8988T (cell line): Measurements from ENCODE around the gene CLTCL1.

Experiments
- DNase-seq: peaks from one replicate; pipeline ENCODE4 v3.0.0; 2011

Gene CLTCL1

DNA sequence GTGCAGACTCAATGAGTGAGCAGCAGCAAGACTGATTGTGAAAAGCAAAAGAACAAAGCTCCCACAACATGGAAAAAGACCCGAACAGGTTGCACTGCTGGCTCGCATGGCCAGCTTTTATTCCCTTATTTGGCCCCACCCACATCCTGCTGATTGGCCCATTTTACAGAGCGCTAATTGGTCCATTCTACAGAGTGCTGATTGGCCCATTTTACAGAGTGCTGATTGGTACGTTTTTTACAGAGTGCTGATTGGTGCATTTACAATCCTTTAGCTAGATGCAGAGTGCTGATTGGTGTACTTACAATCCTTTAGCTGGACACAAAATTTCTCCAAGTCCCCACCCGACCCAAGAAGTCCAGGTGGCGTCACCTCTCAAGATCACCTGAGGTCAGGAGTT is 97.6 kb downstream of the CLTCL1 start:
- DNase-seq = no peak

DNA sequence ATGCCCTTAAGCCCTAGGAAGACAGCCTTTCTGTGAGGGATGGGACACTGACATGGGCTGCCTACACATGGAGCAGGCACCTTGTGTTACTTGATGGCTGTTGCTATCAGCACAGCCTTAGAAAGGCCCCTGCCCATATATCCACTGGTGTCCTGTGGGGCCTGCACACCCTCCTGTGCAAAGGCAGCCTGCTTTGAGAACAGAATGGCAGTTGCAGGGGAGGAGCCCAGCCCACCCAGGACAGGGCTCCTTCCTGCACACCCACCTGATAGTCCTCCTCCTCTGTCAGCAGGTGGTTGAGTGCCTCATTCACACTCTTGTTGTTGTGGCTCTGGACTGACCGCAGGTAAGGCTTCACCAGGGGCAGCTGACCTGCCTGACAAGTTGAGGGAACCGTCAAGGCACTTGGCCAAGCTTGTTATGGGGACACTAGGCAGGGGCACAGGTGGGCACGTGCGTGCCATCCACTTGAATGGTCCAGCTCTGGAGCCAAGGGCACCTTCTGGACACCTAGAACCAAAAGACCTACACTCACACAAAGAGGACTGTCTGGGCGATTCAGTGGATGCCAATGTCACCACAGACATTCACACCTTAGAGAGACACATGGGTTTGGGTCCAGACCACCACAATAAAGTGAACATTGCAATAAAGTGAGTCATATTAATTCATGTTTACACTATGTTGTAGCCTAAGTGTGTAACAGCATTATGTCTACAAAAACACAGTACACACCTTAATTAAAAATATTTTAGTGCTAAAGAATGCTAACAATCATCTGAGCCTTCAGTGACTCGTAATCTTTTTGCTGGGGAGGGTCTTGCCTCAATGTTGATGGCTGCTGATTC is 103.6 kb downstream of the CLTCL1 start:
- no peak for DNase-seq

DNA sequence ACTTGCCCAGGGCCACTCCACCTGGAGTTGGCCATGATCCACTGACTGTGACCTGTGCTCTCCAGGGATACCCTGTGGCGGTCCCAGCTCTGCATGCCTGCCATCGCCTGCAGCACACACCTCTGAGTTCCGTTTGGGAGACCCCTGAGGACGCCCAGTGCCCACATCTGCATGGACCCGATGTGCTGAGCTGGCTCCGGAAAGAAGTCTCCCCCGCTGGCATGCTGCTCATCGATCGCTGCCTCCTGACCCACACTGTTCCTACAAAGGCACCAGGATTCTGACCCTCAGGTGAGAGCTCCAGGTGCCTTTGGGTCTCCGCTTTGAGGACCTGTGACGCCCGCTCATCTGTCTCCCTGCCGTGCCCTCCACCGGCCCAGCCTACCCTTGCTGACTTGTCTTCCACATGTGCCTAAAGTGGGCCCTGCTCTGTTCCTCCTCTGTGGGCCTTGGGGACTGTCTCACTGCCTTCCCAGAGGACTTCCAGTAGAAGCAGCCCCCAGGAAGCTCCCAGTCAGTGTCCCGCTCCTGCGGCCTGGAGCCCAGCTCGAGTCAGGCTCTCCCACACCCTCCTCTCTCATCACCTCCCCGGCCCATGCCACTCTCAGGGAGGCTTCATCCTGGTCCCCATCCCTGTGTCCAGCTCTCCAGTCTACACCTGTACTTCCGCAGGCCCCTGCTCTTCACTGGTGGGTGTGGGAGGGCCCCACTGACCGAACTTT is 107.1 kb downstream of the CLTCL1 start:
- no peak for DNase-seq

DNA sequence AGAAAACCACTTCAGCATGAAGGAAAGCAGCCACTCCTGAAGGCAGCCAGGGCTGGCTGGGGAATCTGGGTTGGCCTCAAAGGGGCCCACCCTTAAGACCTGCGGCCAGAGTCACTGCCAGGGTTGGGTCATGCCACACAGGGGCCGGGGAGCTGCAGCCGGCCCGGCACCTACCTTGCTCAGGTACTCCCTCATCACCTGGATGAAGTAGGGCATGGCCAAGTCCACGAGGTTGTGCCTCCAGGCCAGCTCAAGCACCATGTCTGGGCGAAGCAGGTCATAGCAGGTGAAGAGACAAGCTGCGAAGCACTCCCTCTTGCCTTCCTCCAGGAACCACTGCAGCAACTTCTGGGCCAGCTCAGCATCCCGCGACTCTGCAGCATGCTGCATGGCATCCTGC is 108.3 kb downstream of the CLTCL1 start:
- no peak for DNase-seq

DNA sequence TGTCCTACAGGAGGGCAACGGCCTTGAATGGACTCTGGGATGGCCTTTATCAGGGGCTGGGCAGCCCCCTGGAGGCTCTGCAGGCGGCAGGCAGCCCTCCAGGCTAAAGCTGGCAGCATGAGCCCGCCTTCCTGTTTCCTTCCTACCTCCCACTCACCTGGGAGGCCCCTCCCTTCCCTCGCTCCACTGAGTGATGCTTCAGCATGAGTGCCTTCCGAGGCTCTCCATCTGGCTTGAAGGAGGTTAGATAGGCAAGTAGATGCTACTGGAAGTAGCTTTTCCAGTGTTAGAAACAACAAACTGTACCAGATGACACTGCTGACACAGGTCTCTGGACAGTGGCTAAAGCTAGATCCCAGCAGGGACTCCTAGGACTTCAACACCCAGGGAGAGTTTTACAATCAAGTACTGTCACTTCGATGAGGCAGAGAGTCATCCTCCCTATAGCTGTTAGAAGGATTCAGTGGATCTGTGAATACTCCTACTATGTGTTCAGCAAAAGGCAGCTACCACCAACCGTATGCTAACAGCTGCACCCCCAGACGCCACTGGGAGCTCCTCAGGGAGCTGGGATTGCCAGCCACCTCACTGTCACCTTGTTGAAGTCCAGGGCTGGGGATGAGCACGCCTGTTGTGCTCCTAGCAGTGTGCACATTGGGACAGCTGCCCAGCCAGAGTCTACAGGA is 108.9 kb downstream of the CLTCL1 start:
- no peak for DNase-seq

DNA sequence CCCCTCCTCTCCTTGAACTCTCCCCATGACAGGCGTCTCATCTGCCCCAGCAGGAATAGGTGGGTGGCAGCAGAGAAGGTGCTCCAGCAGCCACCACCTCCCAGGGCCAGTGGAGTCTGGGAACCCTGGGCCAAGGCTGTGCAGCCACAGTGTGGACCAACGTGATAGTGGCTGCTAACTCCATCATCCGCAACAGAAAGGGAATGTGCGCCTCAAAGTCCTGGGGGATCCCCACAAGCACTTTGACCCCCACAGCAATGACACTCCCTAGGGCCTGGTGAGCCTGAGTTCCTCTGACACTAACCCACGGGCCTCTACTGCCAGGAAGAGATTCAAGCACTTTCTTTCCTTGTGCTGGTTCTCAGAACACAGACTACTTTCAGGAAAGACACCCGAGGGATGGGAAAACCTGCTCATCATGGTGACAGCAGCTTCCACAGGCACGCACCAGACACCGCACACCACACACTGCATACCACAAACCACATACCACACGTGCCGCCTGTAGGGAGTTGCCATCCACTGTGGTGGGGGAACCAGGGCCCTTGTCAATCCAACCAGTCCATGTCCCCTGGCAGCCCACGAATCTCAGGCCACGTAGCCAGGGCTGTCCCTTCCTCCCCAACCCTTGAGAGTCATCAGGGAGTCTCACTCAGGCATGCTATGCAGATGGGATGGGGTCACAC is 109.6 kb downstream of the CLTCL1 start:
- no peak for DNase-seq

DNA sequence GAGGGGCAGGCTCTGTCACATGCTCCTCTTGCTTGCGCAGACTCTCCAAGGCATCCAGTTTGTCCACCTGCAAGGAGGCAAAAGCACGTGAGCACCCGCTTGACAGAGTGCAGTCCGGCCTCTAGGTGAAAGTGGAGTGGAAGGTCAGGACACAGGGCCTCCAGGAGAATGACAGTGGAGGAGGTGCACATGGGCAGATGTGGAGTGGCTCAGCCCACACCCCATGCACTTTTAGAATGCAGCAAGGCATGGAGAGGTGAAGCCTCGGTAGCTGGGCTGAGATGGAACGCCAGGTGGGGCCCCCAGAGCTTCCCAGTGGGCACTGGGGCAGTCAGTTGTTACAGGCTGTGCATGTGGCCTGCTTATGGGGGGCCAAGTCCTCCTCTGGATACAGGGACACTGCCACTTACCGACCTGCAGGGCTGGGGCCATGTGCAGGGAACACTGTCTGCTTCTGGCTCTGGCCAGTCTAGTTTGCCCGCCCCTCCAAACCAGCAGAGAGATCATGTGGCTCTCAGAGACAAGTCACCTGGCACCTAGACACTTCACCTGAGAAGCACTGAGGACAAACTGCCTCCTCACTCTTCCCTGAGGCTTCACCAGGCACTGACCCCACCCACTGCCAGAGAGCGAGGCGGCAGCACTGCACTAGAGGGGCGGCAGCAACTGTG is 110.6 kb downstream of the CLTCL1 start:
- no peak for DNase-seq

DNA sequence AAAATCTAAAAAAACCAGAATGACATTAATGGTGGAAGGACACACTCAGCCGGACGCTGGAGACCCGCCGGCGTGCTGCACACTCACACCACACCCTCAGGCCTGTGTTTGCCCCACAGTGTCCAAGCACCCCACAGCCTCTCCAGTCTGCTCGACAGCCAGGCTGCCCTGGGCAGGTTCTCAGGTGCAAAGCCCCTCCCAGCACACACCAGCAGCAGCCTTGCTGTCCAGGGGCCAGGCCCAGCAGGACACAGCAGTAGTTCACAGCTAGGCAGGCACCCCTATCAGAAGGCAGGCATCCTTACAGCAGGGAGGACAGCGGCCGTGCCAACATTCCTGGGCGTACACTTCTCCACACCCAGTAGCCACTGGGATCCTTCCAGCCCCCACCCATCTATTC is 111.3 kb downstream of the CLTCL1 start:
- DNase-seq = no peak

DNA sequence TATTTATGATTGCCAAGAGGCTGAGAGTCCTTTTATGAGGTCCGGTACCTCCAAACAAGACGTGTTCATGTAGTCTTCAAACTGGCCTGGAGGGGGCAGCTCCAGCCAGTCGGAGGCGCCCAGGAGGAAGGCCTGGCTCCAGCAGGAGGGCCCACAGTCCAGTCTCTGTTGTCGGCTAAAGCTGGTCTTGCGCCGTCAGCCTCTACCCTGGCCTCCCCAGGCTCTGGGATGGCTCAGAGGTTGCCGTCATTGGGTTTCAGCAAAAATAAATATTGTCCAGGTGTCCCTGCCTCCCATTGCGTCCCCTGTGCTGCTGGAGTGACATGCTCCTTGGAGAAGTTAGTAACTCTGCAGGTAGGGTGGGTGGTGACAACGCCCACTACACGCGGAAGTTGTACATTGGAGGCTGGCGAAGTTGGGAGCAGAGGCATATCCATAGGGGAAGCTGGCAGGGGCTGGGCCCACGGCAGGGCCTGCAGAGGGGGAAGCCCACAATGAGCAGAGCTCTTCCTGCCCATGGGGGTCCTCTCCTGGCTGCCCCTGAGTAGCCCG is 111.9 kb downstream of the CLTCL1 start:
- DNase-seq = peak; percentile 68

DNA sequence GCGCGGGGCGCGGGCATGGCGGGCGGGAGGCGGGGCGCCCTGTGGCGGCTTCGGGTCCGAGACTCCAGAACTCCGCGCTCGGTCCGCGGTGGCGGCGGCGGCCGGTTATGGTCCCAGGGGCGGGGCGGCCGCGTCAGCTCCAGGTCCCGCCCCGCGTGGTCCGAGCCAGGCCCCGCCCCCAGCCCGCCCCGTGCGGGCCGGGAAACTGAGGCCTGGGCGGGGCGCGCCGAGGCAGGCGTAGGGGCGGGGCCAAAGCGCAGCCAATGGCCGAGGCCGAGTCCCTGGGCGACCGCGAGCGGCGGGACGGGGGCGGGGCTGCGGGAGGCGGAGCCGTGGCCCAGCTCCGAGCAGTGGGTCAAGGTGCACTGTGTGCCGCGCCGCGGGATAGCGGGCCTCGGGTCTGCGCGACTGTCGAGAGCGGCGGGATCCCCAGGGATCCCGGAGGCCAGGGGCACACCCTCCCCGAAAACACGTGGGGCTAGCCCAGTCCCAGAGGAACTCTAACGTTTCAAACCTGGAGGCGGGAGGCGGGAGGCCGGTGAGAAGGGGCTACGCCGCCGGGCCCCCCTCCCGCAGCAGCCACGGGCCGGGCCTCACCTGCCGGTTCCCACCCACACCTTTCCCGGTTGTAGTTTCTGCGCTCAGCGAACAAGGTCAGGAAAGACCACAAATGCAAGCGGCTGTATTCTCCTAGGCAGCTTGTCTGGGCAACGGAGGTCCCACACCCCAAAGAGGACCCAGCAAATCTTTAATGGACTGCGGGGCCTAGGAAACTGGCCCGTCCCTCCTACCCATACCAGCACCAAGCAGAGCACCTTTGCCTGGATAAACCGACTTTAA is 112.6 kb downstream of the CLTCL1 start, which contains the start of gene SLC25A1:
SLC25A1 (minus strand) TSS at position 80 of the 840 bp plus-strand sequence; CDS start at position 17, 63 bp downstream.
- peak; percentile 88 for DNase-seq

DNA sequence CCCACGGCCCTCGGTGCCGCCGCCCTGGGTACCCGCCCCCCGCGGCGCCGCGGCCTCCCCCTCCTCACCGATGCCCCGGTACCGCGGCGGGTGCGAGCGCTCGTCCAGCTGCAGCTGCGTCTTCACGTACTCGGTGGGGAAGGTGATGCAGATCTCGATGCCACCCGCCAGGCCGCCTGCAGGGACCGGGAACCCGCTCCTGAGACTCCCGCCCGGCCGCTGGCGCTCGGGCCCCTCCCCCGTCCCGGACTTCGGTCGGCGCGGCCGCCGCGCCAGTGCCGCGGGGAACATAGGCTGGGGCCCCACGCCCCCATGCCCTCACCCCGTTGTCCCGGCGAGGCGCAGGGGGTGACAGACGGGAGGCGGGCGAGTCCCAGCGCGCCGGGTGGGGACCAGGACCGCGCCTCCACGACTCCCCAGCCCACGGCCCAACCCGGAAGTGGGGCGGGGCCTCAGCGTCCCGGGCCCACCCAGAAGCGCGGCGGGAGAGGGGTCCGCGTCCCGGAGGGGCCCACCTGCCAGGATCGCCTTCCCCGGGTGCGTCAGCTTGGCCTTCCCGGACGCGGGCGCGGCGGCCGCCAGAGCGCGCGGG is 113.4 kb downstream of the CLTCL1 start:
- no peak for DNase-seq

DNA sequence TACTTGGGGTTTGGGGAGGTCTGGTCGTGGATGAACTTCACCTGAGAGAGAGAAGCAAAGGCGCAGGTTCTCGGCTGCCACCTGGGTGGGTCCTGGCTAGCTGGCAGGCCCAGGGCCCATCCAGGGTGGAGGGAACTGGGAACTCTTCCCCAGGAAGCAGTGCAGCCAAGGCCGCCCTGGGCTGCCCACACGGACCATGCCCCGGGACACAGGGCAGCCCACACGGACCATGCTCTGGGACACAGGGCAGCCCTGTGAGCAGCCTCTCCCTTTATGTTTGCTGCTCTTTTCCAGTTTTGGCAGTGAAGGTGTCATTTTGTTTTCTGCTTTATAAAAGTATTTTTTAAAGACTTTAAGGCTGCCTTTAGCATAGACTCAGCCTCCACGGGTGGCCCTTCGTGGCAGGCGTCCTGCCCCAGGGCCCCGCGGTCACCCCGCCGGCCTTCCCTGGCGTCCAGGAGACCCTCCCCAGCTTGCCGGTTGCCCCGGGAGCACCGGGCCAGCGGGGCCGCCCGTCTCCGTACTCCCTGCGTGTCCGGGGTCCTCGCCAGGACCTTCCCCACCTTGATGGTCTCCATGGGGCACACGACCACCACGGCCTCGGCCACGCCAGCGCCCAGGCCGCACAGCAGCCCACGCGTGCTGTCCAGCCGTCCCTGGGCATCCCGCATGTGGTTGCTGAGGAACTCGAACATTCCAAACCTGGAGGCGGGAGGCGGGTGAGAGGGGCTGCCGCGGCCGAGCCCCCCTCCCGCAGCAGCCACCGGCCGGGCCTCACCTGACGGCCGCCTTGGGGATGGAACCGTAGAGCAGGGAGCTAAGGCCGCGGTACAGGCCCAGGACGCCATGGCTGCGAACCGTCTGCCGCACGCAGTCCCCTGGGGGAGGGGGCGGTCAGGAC is 114.1 kb downstream of the CLTCL1 start:
- no peak for DNase-seq

DNA sequence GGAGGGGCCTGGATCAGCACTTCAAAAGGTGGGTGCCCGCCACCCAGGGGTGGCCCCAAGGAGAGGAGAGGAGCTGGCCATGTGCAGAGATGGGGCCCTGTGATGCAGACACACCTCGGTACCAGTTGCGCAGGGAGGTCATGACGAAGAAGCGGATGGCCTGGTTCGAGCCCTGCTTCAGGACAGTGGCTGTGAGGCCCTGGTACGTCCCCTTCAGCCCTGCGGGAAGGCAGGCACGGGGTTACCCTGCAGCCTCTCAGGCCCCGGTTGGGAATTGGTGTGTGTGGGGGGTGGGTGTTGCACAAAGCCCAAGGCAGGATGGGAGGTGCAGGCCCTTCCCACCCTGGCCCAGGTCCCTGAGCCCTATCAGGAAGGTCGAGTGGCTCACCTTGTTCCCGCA is 114.8 kb downstream of the CLTCL1 start:
- DNase-seq = no peak

DNA sequence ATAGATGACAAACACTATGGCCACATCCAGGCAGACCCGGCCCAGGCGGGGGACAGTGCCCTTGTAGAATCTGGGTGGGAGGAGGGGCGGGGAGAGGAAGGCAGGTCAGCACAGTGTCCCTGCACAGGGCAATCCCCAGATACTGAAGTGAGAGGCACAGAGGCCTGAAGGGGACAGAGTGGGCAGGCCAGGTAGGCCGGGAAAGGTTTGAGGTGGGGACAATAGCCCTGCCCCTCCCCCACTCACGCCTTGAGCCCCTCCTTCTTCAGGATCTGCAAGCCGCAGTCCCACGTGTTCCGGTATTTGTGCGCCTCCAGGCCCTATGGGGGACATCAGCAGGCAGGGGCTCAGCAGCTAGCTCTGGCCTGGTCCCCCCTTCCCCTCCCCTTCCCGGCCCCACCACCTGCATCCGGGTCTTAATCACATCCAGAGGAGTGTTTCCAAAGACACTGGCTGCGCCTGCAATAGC is 115.3 kb downstream of the CLTCL1 start:
- DNase-seq = no peak

DNA sequence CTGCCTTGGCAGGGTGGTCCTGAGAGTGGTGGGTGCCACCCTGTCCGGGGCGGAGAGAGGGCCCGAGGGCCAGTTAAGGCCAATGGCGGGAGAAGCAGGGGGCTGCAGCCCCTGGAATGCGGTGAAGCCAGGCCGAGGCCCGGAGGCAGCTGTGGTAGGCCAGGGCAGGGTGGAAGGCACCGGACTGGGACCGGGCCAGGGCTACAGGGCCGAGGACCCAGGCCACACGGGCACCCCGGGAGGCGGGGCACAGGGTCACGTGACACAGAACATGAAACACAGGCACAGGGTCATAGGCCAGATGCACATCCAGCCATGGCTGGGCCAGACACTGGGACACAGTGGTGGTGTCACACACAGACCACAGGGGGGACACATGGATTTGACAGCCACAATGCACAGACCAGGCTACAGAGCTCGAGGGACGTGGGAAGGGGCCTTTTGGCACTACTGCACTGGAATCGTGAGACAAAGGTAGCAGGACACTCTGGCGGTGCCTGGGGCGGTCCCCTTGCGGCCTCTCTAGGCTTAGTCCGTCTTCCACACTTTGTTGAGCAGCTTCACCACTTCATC is 115.8 kb downstream of the CLTCL1 start:
- DNase-seq = no peak

DNA sequence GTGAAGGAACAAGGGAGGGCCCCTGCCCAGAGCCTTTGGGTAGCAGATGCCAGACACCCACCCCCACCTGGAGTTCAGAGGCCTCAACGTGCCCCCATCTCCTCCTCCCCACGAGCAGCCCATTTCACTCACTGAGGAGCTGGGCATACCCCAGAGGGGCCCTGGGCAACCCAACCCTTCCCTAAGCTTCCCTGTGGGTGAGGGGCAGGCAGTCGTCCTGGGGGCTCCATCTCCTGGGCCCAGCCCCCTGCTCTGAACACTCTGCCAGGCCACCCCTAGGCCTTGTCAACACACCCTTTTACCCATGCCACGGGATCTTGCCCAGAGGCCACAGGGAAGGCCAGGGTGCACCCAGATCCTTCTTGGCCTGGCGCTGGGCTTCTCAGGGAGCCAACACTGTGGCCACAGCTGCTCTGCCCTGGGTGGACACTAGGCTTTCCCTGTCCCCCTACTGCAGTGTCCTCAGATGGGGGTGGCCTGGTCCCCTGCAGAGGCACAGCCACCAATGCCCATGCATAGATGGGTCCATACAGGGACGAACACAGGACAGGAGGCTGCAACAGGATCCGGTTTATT is 116.4 kb downstream of the CLTCL1 start:
- no peak for DNase-seq

DNA sequence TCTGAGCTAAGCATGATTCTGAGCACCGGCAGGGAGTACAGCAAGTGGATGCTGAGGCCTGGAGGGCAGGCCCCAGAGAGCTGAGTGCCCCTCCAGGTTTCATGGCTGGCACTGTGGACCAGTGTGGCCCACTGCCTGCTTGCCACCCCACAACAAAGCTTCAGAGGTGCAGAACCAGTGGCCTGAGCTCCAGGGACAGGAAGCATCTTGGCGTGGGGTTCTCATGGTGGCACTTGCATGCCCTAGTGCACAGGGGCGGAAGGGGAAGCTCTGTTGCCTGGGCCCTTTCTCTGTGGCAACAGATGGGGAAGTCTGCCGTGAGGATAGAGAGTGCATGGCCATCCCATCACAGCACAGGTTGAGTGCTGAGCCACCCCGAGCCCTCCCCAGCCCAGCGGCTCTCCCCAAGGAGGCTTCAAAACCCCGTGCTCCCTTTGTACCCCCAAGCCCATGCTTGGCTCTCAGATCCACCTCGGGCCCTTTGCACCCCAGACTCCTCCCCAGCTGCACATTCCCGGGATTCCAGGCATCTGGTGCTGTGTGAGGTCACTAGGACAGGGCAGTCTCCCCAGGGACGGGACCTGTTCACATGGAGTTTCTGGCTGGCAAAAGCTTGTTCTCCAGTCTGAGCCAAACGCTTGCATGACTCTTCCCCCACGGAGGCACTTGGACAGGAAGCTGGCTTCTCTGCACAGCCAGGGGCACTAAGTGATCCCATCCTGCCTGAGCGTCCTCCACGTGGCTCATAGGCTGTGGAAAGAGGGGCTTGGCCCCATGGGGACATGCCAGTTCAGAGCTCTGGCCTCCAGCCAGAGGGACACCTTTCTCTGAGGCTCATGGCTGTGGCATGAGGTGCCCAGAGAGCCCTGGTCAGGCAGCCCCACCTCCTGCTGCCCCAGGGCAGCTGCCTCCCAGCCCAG is 117.2 kb downstream of the CLTCL1 start:
- no peak for DNase-seq
